HK-2 (cell line): ENCODE measurements around the gene CORO7.

Experiments
- DNase-seq: peaks from one replicate; pipeline ENCODE4 v3.0.0-alpha.2; 2018; ENCODE audit not compliant: unreplicated experiment

The CORO7 gene

GRCh38 chr16:4416200-4417032, at the start of gene CORO7:
Gene CORO7 (minus strand): TSS chr16:4416596. CDS start chr16:4416518, 78 bp downstream.
- DNase-seq, result peak; percentile 89

GRCh38 chr16:4463522-4464163, 47.2 kb upstream of the CORO7 start:
- no peak for DNase-seq

- DNase-seq, result no peak
Measured at GRCh38 chr16:4461250-4462085, 45.1 kb upstream of the CORO7 start.

GRCh38 chr16:4460936-4461249, 44.5 kb upstream of the CORO7 start:
- no peak for DNase-seq

- no peak for DNase-seq
Measured at GRCh38 chr16:4455951-4456350, 39.6 kb upstream of the CORO7 start.

GRCh38 chr16:4455081-4455480, 38.7 kb upstream of the CORO7 start:
- DNase-seq, result no peak

GRCh38 chr16:4454623-4455022, 38.2 kb upstream of the CORO7 start:
- DNase-seq, result no peak

GRCh38 chr16:4452674-4453073, 36.3 kb upstream of the CORO7 start:
- no peak for DNase-seq

- no peak for DNase-seq
Measured at GRCh38 chr16:4450931-4451519, 34.6 kb upstream of the CORO7 start.

- DNase-seq, result no peak
Measured at GRCh38 chr16:4450430-4450829, 34.0 kb upstream of the CORO7 start.

- no peak for DNase-seq
Measured at GRCh38 chr16:4443986-4444385, 27.6 kb upstream of the CORO7 start.

- DNase-seq, result no peak
Measured at GRCh38 chr16:4443271-4443670, 26.9 kb upstream of the CORO7 start.

- DNase-seq, result no peak
Measured at GRCh38 chr16:4442371-4442770, 26.0 kb upstream of the CORO7 start.

GRCh38 chr16:4437366-4437765, 21.0 kb upstream of the CORO7 start:
- no peak for DNase-seq

GRCh38 chr16:4435337-4436067, 19.1 kb upstream of the CORO7 start:
- no peak for DNase-seq

- no peak for DNase-seq
Measured at GRCh38 chr16:4433914-4434787, 17.8 kb upstream of the CORO7 start.

- DNase-seq, result no peak
Measured at GRCh38 chr16:4433228-4433627, 16.8 kb upstream of the CORO7 start.

GRCh38 chr16:4431023-4431422, 14.6 kb upstream of the CORO7 start:
- DNase-seq, result no peak

- DNase-seq, result no peak
Measured at GRCh38 chr16:4428500-4428899, 12.1 kb upstream of the CORO7 start.

GRCh38 chr16:4426722-4427372, 10.5 kb upstream of the CORO7 start:
- no peak for DNase-seq
